Inferior parietal cortex (tissue), 1 donor: ENCODE measurements around the gene PURA.
A peak's percentile ranks its signal among the peaks of the same experiment; 100 is the strongest.

ENCODE experiments used
- DNase-seq: peaks from one replicate; pipeline ENCODE4 v3.0.0-alpha.2; 2016; ENCODE audit errors: extremely low spot score

Gene PURA

GRCh38 chr5:140113699-140114263 lies at the start of gene PURA:
Gene PURA, plus strand, starts transcription at chr5:140114109. Its CDS starts 73 bp downstream, at chr5:140114182.
- DNase-seq: peak; percentile 82

- no peak for DNase-seq
Measured at GRCh38 chr5:140072812-140073211, 41.1 kb upstream of the PURA start.

DNA sequence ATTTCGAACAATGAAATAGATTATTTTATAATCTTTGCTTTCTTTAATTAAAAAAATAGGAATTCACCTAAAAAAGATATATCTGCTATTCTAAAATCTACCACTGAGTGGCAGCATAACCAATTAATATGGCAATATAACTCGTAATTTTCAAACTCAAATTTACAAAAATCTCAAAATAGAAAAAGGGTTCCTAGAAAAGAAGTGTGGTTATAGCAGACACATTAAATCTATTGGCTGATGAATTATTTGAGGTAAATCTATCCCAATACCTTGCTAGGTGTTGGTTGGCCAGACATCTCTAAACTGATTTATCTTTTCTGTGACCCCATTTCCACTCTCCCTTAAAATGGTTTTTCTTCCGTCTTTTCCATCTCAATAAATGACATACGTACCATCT lies 40.6 kb upstream of the PURA start:
- DNase-seq: peak; percentile 69

- DNase-seq: no peak
Measured at GRCh38 chr5:140075371-140075770, 38.5 kb upstream of the PURA start.

DNA sequence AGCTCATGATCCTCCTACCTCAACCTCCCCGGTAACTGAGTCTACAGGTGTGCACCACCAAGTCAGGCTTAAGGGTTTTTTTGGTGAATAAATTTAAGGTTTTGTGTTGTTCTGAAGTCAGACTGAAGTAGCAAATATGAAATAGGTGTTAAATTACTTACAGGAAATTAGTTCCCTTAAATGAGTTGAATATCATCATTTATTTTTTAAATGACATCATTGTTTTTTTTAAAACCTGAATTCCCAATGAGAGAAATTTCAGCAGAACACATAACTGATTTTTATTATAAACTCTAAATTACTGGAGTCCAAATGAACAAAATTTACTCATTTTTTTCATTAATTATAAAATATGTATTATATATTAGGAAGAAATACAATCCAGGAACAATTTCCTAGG lies 37.8 kb upstream of the PURA start:
- no peak for DNase-seq

DNA sequence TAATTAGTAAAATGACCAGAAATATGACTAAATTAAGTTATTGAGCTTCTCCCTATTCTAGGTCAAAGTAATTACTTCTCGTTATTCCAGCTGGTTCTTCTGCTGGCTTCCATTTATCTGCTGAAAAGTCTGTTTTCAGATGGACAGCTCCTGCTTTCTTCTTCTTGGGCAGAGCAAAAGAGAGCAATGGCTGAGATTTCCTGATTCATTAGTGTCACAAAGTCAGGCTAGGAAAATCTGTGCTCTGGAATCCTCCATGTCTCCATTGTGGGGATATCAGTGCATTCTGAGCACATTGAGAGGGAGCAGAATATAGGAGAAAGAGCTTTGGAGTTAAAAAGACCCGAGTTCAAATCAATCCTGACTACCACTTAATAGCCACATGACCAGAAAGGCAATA lies 37.1 kb upstream of the PURA start:
- no peak for DNase-seq

- DNase-seq: no peak
Measured at GRCh38 chr5:140083120-140083519, 30.8 kb upstream of the PURA start.

DNA sequence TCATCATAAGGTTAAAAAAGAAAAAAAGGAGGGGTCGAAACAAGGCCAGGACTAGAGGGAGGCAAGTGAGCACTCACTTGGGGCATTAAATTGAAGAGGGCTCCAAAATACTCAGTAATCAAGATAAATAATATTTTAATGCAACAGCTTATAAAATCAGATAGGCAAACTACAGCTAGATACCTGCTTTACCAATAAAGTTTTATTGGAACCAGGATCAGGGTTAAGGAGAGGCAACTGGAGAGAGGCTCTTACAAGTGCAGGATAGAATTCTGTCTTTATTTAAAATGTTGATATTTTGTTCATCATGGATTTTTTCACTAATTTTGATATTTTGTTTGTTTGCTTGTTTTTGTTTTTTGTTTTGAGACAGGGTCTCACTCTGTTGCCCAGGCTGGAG lies 30.3 kb upstream of the PURA start:
- no peak for DNase-seq

GRCh38 chr5:140084541-140084940 lies 29.4 kb upstream of the PURA start:
- peak; percentile 9 for DNase-seq

DNA sequence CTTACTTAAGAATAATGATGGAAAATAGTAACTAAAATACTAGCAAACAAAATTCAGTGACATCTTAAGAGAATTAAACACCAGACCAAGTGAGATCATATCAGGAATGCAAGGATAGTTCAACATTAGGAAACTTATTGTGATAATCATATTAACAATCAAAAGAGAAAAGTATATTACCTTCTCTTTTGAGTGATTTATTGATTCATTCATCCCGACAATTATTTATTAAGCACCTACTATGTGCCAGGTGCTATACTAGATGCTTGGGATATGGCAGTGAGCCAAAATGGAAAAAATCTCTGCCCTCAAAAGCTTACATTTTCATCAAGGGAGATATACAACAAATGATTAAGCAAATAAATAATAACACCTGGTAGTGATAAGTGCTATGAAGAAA lies 23.7 kb upstream of the PURA start:
- DNase-seq: no peak

DNA sequence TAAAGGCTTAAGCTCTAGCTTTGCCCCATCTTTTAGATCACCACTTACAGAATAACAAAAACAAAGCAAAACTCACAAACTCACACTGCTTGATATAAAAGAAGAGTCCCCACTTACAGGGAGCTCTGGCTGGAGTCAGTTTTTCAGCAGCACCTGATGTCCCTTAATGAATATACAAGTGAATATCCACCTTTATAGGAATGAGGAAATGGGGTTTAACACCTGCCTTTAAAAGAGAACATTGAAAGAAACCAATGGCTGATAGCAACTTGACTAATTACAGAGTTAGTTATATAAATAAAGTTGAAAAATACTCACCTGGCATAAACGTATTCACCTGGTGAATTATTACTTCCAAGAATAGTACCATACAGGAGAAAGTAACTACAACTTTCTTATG lies 20.7 kb upstream of the PURA start:
- DNase-seq: no peak

DNA sequence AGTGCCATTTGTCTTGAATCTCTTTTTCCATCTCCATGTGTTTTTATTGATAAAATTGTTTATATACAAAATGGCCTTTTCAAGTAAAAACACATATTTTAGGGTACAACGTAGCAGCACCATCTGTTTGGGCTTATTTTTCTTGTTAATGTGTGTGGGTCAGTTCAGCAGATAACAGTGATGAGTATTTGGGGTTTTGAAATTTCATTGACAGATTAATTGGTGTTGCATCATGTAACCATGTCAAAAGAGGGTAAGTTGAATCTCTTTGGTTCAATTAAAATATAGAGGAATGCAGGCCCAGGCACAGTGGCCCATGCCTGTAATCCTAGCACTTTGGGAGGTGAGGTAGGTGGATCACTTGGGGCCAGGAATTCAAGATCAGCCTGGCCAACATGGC lies 20.0 kb upstream of the PURA start:
- no peak for DNase-seq

DNA sequence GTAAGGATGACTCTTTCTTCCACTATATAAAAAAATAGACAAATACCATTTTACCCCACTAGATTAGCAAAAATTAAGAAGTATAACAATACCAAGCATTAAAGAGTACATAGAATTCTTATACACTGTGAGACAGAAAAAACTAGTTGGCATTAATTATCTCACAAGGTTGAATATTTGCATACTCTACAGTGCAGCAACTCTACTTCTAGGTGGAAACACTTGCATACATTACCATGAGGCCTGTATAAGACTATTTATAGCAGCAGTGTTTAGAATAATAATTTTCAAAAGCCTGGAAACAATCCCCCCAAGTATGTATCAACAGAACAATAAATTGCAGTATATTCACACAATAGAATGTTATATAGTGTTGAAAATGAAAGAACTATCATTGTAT lies 19.0 kb upstream of the PURA start:
- no peak for DNase-seq

DNA sequence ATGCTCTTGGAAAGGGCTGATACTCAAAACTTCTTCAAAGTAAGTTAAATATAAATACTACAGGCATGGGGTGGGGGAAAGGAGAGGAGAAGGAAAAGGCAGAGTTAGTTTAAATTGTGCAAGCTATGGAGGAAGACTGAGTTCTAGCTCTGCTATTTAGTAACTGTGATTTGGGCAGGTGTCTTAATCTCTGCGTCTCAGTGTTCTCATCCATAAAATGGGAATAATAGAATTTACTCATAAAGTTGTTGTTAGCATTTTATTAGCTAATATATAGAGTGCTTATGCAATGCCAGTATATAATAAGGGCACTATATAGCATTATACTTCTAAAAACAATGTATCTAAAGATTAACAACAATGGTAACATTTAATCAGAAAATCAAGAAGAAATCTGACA lies 12.7 kb upstream of the PURA start:
- no peak for DNase-seq

DNA sequence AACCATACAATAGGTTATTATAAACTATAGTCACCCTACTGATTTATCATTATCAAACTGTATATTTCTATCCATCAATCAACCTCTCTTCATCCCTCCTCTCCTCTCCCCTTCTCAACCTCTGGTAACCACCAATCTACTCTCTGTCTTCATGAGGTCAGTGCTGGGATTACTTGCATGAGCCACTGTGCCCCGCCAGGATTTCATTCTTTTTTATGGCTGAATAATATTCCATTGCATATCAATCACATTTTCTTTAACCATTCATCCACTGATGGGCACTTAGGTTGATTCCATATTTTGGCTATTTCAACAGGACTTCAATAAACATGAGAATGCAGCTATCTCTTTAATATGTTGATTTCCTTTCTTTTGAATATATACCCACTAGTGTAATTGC lies 10.8 kb upstream of the PURA start:
- DNase-seq: no peak

- no peak for DNase-seq
Measured at GRCh38 chr5:140104100-140104499, 9.8 kb upstream of the PURA start.

DNA sequence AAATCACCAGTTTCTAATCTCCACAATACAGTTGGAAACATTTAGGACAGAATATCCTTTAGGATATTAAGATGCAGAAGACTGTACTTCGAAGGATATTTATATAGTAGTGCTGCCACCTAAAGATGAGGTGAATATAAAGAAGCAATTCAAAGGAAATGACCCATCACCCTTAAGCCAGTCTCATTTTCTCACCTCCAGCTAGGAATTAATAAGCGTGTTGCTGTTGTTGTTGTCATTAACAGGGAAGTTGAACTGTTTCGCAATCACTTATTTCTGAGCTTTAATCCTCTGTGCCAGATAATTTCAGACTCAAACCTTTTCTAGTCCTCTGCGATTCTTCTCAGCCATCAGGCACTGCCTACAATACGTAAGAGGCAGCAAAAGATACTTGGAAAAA lies 7.8 kb upstream of the PURA start:
- no peak for DNase-seq

- no peak for DNase-seq
Measured at GRCh38 chr5:140106805-140107311, 7.1 kb upstream of the PURA start.

- DNase-seq: peak; percentile 87
Measured at GRCh38 chr5:140107312-140108092, 6.4 kb upstream of the PURA start.

GRCh38 chr5:140108093-140109017 lies 5.6 kb upstream of the PURA start:
- no peak for DNase-seq

GRCh38 chr5:140109018-140109758 lies 4.7 kb upstream of the PURA start:
- no peak for DNase-seq
